GM20000 (cell line): ENCODE measurements around the gene RNF223.
"Not testable (repeated sequence)": the region's sequence is repeated elsewhere in the genome, so short reads cannot be mapped to it uniquely, and the experiment has no call there.

ENCODE experiments used
- DNase-seq: peaks from one replicate; pipeline ENCODE4 v3.0.0; 2012; ENCODE audit warnings: low spot score
- CTCF ChIP-seq: IDR thresholded peaks from 2 replicates; pipeline ENCODE4 v1.5.1; 2012; ENCODE audit warnings: mild to moderate bottlenecking, control low read depth; ENCODE audit errors: extremely low read depth, missing control alignments

The RNF223 gene

GRCh38 chr1:1062348-1063163 is 11.6 kb downstream of the RNF223 start:
- TF ChIP-seq CTCF: no peak
- no peak for DNase-seq

GRCh38 chr1:1061682-1062345 is 12.3 kb downstream of the RNF223 start:
- TF ChIP-seq CTCF: no peak
- no peak for DNase-seq

DNA sequence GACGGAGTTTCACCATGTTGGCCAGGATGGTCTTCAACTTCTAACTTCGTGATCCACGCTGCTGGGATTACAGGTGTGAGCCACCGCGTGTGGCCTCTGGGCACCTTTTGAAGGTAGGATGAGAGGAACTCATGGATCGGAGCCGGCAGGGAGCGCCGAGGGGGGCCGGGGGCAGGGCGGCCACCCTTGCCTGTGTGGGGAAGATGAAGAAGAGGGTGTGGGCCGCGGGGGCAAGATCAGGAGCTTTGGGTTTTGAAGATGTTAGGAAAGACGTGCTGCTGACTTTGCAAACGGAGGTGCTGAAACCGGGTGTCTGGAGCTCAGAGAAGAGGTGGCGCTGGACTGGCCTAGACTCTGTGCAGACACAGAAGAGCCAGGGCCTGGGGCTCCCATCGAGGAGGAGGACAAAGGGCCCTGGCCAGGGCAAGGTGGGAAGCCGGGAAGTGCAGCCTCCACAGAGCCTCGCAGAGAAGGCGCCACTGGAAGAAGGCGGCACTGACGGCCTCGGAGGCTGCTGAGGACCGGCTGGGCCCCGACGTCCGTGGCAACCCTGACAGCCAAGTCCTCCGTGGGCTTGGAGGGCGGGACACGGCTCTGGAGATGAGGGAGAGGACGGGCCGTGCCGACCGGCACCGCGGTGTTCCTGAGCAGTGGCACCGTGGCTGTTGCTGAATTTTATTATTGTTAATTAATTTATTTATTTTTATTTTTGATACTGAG is 13.7 kb downstream of the RNF223 start:
- no peak for DNase-seq
- no peak for TF ChIP-seq CTCF

- DNase-seq: peak; percentile 99
- TF ChIP-seq CTCF: no peak
Observed at GRCh38 chr1:1059494-1060280, 14.4 kb downstream of the RNF223 start.

DNA sequence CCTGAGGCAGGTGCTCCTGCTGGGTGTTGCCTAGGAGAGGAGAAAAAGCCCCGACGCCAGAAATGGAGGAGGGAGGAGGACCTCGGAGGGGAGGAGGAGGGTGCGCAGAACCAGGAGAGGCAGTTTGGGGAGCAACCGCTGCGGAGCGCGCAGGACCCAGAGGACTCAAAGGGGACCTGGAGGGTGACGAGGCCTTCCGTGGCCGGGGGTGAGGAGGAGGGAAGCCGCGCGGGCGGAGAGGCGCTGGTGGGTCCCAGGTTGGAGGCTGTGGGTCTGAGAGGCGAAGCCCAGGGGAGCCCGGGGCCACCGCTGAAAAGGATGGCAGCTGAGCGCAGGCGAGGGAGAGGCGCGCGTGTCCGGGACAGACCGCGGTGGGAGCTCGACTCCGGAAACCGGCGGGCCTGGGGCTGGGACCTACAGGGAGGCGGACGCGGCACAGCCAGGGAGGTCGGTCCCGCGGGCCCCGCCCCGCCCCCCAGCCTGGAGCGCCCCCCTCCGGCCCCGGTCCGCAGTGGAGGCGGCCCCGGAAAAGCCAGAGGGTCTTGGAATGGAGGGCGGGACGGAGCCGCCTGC is 15.1 kb downstream of the RNF223 start:
- no peak for DNase-seq
- TF ChIP-seq CTCF: peak; percentile 35

DNA sequence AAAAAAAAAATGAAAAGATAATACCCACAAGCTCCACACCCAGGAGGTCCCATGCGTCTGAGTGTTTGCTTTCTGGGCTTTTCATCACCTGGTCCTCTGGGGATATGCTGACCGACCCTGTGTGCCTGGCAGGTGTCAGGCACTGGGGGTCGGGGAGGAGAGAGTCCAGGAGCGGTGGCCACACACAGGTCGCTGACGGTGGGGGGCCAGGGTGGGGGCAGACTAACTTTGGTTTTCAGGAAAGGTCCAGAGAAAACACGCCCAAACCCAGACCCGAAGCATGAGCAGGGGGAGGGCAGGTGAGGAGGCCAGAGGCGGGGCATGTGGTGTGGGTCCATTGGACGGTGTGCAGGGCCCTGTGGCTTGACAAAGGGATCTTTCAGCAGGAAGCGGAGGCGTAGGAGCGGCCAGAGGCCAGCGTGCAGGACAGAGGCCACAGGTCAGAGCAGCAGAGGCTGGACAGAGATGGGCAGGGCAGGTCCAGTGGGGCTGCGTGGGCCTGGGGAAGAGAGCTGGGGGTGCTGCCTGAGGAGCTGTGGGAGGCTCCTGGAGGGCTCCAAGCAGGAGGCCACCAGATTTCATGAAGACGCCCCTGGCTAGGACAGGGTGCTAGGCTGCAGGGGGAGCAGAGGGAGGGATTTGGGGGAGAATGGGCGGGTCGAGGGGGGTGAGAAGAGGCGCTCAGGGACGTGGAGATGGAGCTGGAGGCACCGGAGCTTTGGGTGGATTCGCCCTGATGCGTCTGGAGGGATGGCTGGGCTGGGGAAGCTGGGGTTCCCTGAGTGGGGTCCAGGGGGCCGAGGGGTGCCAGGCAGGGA is 15.8 kb downstream of the RNF223 start:
- TF ChIP-seq CTCF: no peak
- DNase-seq: no peak

- not testable (repeated sequence) for DNase-seq
Observed at GRCh38 chr1:1057769-1058087, 16.4 kb downstream of the RNF223 start.
